ENCODE results near the gene SERINC2.

GRCh38 chr1:31427322-31427721, 14.3 kb downstream of the SERINC2 start:
- no peak for TF ChIP-seq ESRRG (CRISPR knock-in tag; IDR thresholded peaks at IDR 0.05)
- no peak for TF ChIP-seq GLIS3 (CRISPR knock-in tag; IDR thresholded peaks at IDR 0.05)
- TF ChIP-seq CREB5 (CRISPR knock-in tag; IDR thresholded peaks at IDR 0.05; ENCODE audit: low read depth), result no peak
- TF ChIP-seq PATZ1 (CRISPR knock-in tag; IDR thresholded peaks at IDR 0.05; ENCODE audit: borderline replicate concordance), result no peak
- TF ChIP-seq OSR1 (CRISPR knock-in tag; IDR thresholded peaks at IDR 0.05), result no peak
- TF ChIP-seq POU6F1 (CRISPR knock-in tag; IDR thresholded peaks at IDR 0.05; ENCODE audit: borderline replicate concordance, low read depth), result no peak
- no peak for TF ChIP-seq ARNTL (CRISPR knock-in tag; IDR thresholded peaks at IDR 0.05; ENCODE audit: borderline replicate concordance, low read depth)
